Stimulated activated CD8-positive, alpha-beta memory T cell treated with anti-CD3 and anti-CD28 coated beads, Interleukin-12 subunit alpha, Interleukin-12 subunit beta, amount 100 ng/mL, for 24 hours (primary cell): Measurements from ENCODE around the gene TSEN15.

Experiments used
- DNase-seq: peaks from one replicate; pipeline ENCODE4 v3.0.0-alpha.2; 2020; ENCODE audit errors: extremely low read depth

Gene TSEN15

GRCh38 chr1:184101571-184101970 lies 50.0 kb downstream of the TSEN15 start:
- no peak for DNase-seq

DNA sequence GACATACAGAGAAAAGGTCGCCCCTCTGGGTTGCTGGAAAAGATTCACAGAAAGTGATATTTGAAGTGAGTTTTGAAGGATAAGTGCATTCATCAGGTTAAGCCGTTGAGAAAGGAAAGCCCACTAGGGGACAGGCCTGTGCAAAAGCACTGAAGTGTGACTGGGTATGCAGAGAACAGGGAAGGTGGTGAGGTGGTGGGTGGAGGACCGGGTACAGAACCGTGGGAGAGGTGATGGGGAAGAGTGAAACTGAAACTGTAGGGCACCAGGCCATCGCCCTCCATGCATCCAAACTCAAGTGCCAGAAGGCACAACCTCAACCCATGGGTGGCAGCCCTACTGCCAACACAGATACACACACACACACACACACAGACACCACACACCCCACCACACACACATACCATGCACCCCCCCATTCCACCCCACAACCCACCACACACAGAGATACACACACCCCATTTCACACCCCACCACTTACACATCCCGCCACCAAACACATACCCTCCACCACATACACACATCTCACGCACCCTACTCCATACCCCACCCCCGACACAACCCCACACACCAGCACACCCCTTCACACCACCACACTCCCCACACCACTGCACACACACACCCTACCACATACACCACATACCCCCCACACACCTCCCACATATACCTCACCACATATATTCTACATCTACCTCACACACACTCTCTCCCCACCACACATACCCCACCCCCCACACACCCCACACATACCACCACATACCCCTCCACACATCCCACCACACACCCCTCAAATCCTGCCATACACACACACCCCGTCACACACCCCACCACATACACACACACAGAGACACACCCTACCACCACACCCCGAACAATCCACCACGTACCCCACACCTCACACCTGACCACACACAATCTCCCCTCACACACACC lies 59.0 kb downstream of the TSEN15 start:
- no peak for DNase-seq

DNA sequence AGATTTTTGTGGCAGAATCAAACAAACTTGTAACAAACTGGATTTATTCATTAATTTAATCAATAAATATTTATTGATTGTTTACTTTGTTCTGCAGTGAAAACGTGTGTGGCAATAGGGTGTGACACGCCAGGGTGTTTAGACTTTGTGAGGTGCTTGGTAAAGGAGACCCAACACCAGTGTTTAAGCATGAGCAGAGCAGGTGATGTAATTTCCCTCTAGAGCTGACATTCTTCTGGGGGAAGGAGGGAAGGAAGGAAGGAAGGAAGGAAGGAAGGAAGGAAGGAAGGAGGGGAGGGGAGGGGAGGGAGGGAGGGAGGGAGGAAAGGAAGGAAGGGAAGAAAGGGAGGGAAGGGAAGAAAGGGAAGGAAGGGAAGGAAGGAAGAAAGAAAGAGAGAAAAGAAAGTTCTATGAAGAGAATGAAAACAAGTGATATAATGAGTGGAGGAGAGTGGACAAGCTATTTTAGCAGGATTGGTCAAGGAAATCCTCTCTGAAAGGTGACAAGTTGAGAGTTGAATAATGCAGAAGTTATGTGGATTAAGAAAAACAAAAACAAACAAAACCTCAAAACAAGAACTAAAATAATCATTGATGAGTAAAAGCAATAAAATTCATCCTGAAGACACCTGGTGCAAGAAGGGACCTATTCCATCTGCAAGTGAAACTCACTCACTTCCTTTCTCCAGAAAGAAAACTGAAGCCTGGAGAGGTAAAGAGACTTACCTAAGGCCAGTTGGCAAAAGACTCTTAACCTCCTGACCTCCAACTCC lies 60.8 kb downstream of the TSEN15 start:
- DNase-seq: no peak

GRCh38 chr1:184113251-184113650 lies 61.7 kb downstream of the TSEN15 start:
- DNase-seq: no peak

DNA sequence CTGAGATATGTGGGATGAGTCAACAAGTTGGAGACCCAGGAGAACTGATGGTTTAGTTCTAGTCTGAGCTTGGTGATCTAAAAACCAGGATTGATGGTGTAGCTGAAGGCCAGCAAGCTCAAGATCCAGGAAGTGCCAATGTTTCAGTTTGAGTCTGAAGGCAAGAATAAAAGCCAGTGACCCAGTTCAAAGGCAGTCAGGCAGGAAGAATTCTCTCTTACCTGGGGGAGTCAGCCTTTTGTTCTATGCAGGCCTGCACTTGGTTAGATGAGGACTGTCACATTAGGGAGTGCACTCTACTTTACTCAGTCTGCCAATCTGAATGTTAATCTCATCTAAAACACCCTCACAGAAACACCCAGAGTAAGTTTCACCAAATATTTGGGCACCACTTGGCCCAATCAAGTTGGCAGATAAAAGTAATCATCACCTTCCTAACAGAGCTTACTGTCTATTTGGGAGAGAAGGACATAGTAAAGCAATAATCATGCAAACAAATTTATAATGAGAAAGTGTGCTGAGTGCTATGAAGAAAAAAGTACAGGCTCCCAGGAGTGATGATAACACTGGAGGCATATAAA lies 63.4 kb downstream of the TSEN15 start:
- no peak for DNase-seq

DNA sequence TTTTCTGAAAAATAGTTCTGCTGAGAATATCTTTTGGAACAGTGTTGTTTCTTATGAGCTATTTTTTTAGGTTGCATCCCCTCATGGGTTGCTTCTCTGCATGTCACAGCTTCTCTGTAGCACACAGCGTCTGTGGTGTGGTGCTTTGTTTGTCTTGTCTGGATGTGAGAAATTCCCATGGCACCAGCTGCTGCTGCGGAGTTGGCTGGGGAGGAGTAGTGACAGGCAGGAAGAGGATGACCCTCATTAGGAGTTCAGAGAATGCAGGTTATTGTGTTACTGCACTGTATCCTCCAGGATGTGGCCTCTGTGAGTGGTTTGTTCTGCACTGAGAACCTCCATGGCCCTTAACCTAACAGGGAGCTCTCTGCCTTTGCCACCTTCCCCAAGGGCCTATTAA lies 64.8 kb downstream of the TSEN15 start:
- no peak for DNase-seq

DNA sequence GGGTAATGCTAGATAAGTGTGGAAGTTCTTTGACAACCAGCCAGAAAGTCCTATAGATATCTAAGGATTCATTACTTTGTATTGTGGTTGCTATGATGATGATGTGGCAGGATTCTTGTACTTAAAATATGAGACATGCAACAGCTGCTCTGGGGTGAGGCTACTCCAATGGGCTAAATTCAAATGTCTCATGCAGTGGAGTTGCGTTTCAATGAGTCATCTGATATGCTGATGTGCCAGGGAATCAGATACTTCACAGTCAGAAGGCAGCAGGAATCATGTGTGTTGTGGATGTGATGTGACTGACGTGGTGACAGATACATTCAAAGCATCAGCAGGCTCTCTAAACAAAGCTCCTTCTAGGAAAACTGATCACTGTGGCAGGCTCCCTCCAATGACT lies 66.5 kb downstream of the TSEN15 start:
- DNase-seq: no peak
